ENCODE data around the gene GUCA2A.

The GUCA2A gene

GRCh38 chr1:42130061-42130660 is 34.4 kb downstream of the GUCA2A start:
- POLR2A ChIA-PET = no interaction called here
- no peaks in the 10 kb centered on the region for H3K36me3 ChIP-seq (ENCODE audit: control insufficient read depth in 2 of 2, insufficient read depth in 1 of 2, low read length in 2 of 2)
- H3K4me1 ChIP-seq (ENCODE audit: control insufficient read depth, insufficient read depth, low read length) = no peaks in the 10 kb centered on the region
- H3K9me3 ChIP-seq (ENCODE audit: control insufficient read depth, insufficient read depth, low read depth, low read length) = no peaks in the 10 kb centered on the region
- CTCF ChIA-PET = no interaction called here
- no peak overlapping the region for H3K4me3 ChIP-seq (ENCODE audit: low read depth, low read length)
- no peak overlapping the region for H3K27ac ChIP-seq (ENCODE audit: extremely low read depth, low read depth, low read length)
- TF ChIP-seq SP3 (tag by site-specific recombination; IDR thresholded peaks at IDR 0.05) (no peak), SCRT2 (tag by site-specific recombination; IDR thresholded peaks at IDR 0.05) (no peak), SP2 (tag by site-specific recombination; IDR thresholded peaks at IDR 0.05) (no peak), TSHZ1 (tag by site-specific recombination; IDR thresholded peaks at IDR 0.05; ENCODE audit: borderline replicate concordance) (no peak), OSR2 (tag by site-specific recombination; IDR thresholded peaks at IDR 0.05) (no peak)

GRCh38 chr1:42128964-42129363 is 35.6 kb downstream of the GUCA2A start:
- ChIA-PET CTCF (no interaction called here), POLR2A (no interaction called here)
- H3K4me3 ChIP-seq (ENCODE audit: low read depth, low read length) = no peak overlapping the region
- no peaks in the 10 kb centered on the region for H3K36me3 ChIP-seq (ENCODE audit: control insufficient read depth in 2 of 2, insufficient read depth in 1 of 2, low read length in 2 of 2)
- TF ChIP-seq ZBTB6 (tag by site-specific recombination; IDR thresholded peaks at IDR 0.05) (no peak), ZNF449 (tag by site-specific recombination; IDR thresholded peaks at IDR 0.05) (no peak), ZSCAN4 (tag by site-specific recombination; IDR thresholded peaks at IDR 0.05) (no peak), ZNF121 (tag by site-specific recombination; IDR thresholded peaks at IDR 0.05) (no peak), SP3 (tag by site-specific recombination; IDR thresholded peaks at IDR 0.05) (no peak), PRDM2 (tag by site-specific recombination; IDR thresholded peaks at IDR 0.05; ENCODE audit: borderline replicate concordance) (no peak)
- no peak overlapping the region for H3K27ac ChIP-seq (ENCODE audit: extremely low read depth, low read depth, low read length)
- H3K9me3 ChIP-seq (ENCODE audit: control insufficient read depth, insufficient read depth, low read depth, low read length) = no peaks in the 10 kb centered on the region
- H3K4me1 ChIP-seq (ENCODE audit: control insufficient read depth, insufficient read depth, low read length) = no peaks in the 10 kb centered on the region

Data from HEK293 (cell line).